Stimulated activated CD4-positive, alpha-beta T cell treated with anti-CD3 and anti-CD28 coated beads, TNF-alpha, amount 100 ng/mL, for 48 hours (primary cell): ENCODE measurements around the gene HOXC11.

Source experiments
- DNase-seq, 3 donors: peaks; one replicate each; pipeline ENCODE4 v3.0.0-alpha.2; 2020; ENCODE audit warnings: low read depth in 3 of 3

HOXC11 gene

DNA sequence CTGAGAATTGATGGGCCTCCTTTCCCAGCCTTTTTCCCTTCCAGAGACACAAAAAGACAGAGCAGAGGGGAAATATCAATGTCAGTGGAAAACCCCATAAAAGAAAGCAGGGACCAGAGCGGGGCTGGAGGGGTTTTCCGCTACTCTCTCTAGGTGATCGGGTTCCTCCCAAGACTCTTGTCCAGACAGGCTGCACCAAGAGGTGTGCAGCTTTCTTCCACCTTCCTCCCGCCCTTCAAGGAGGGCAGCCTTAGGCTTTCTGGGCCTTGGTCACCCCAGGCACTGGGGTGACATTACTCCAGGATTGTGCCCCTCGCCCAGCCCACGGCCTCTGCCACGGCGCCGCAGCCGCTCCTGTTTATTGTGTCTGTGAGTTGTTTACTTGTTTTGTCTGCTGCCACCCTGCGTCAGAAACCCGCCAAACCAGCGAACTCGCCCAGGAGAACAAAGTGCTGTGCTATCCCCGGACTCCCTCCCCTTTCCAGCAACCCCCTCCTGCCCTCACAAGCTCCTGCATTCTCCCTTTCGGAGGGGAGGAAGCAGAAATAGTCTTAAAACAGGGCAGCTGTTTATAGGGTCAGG is 48.6 kb downstream of the HOXC11 start:
- no peak for DNase-seq

- DNase-seq = no peak
Measured at GRCh38 chr12:54022960-54023884, 50.3 kb downstream of the HOXC11 start.

GRCh38 chr12:54024127-54024526 is 51.2 kb downstream of the HOXC11 start:
- no peak for DNase-seq

DNA sequence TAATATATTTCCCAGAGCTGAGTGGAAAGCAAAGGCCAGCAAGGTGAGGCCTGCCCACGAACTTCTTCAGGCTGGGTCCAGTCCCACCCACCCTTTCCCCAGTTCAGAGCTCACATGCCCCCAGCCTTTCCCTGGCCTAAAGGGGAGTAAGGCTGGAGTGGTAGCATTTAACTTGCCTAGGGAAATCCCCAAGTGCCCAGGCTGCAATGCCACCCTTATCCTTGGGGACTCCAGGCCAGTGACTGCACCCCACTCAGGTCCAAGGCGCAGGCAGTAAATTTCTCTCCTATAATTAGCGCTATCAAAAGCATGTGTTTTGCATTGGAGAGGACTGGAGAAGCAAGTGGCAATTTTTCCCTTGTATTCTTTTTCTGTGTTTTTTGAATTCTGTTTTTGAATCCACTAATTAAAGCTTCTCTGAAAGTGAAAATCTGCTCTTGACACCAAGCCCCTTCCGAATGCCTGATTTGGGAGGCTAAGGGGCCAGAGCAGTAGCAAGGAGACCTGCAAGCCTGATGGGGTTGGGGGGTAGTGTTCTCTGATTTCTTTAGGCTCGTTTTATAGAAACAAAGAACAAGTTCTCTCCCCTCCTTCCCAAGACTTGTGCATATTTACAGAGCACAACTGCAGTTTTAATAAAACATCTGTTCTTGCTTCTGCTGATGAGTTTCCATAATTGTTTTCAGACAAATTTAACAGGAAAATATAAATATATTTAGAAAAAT is 51.8 kb downstream of the HOXC11 start:
- no peak for DNase-seq

GRCh38 chr12:54025499-54026405 is 52.8 kb downstream of the HOXC11 start:
- DNase-seq = no peak

- no peak for DNase-seq
Measured at GRCh38 chr12:54026640-54027441, 53.9 kb downstream of the HOXC11 start.
